SU-DHL-6 (cell line): ENCODE measurements around the gene UTP4.

Experiments used
- EZH2phosphoT487 ChIP-seq: fragments of 200-600 bp; sonication (generic), shearing (Covaris generic); conservative IDR thresholded peaks from 2 replicates; pipeline ENCODE4 v1.6.1; 2018; ENCODE audit warnings: mild to moderate bottlenecking, antibody characterized with exemption, low read length, moderate library complexity, mixed read lengths
- TF ChIP-seq, protein P1 (sequence below): fragments of 200-600 bp; sonication (generic); IDR thresholded peaks from one replicate; pipeline ENCODE4 v1.5.1; 2017; ENCODE audit warnings: antibody characterized with exemption, mild to moderate bottlenecking, low read length, moderate library complexity; ENCODE audit not compliant: insufficient read depth, poor library complexity, severe bottlenecking

- TF ChIP-seq, protein P1, sequence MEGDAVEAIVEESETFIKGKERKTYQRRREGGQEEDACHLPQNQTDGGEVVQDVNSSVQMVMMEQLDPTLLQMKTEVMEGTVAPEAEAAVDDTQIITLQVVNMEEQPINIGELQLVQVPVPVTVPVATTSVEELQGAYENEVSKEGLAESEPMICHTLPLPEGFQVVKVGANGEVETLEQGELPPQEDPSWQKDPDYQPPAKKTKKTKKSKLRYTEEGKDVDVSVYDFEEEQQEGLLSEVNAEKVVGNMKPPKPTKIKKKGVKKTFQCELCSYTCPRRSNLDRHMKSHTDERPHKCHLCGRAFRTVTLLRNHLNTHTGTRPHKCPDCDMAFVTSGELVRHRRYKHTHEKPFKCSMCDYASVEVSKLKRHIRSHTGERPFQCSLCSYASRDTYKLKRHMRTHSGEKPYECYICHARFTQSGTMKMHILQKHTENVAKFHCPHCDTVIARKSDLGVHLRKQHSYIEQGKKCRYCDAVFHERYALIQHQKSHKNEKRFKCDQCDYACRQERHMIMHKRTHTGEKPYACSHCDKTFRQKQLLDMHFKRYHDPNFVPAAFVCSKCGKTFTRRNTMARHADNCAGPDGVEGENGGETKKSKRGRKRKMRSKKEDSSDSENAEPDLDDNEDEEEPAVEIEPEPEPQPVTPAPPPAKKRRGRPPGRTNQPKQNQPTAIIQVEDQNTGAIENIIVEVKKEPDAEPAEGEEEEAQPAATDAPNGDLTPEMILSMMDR, result no peak
- TF ChIP-seq EZH2phosphoT487, result no peak
Measured at GRCh38 chr16:69190046-69190588, 57.7 kb downstream of the UTP4 start.
